ENCODE data around the gene KAT6B. TPM values are rescaled to one million over a fixed set of nuclear protein-coding genes. Genes with fewer than 3 reads are reported as not detected.

KAT6B gene
- total RNA-seq, 2 donors from 2014 or later, result 19.4 to 27.1 TPM

GRCh38 chr10:74934100-74934812 is 107.9 kb downstream of the KAT6B start:
- H3K27ac Mint-ChIP-seq, result no peak overlapping the region
- no peaks in the 10 kb centered on the region for H3K9me3 Mint-ChIP-seq
- H3K36me3 Mint-ChIP-seq, result no peaks in the 10 kb centered on the region
- ATAC-seq, result no peak
- DNase-seq (ENCODE audit: low spot score in 2 of 2), result no peak

- no peaks in the 10 kb centered on the region for H3K36me3 Mint-ChIP-seq
- ATAC-seq (no peak), DNase-seq (ENCODE audit: low spot score in 2 of 2) (no peak)
- H3K27ac Mint-ChIP-seq, result no peak overlapping the region
- H3K9me3 Mint-ChIP-seq, result no peaks in the 10 kb centered on the region
These were observed 110.3 kb downstream of the KAT6B start for GRCh38 chr10:74936577-74937265.

GRCh38 chr10:74937266-74937856 is 111.0 kb downstream of the KAT6B start:
- Mint-ChIP-seq H3K9me3 (no peaks in the 10 kb centered on the region), H3K27ac (no peak overlapping the region), H3K36me3 (no peaks in the 10 kb centered on the region)
- DNase-seq (ENCODE audit: low spot score in 2 of 2) (no peak), ATAC-seq (no peak)

GRCh38 chr10:74944205-74944604 is 117.8 kb downstream of the KAT6B start:
- peaks cover 0 to 7% of the 10 kb centered on the region in 2 donors for H3K9me3 Mint-ChIP-seq
- no peak for ATAC-seq
- no peak for DNase-seq (ENCODE audit: low spot score in 2 of 2)
- peaks cover 0 to 8% of the 10 kb centered on the region in 2 donors for H3K36me3 Mint-ChIP-seq
- H3K27ac Mint-ChIP-seq, result no peak overlapping the region

- H3K36me3 Mint-ChIP-seq, result peaks cover 0 to 8% of the 10 kb centered on the region in 2 donors
- peaks cover 0 to 7% of the 10 kb centered on the region in 2 donors for H3K9me3 Mint-ChIP-seq
- H3K27ac Mint-ChIP-seq, result no peak overlapping the region
- ATAC-seq, result no peak
- DNase-seq (ENCODE audit: low spot score in 2 of 2), result no peak
These were observed 121.5 kb downstream of the KAT6B start for GRCh38 chr10:74947781-74948401.

- ATAC-seq, result peak; percentile 48 to 57
- peaks cover 0 to under 1% of the 10 kb centered on the region in 2 donors for H3K9me3 Mint-ChIP-seq
- DNase-seq (ENCODE audit: low spot score in 2 of 2), result no peak
- no peak overlapping the region for H3K27ac Mint-ChIP-seq
- H3K36me3 Mint-ChIP-seq, result no peaks in the 10 kb centered on the region
These were observed 122.8 kb downstream of the KAT6B start for GRCh38 chr10:74949034-74949832.

GRCh38 chr10:74949843-74950765 is 123.7 kb downstream of the KAT6B start:
- ATAC-seq (no peak), DNase-seq (ENCODE audit: low spot score in 2 of 2) (no peak)
- H3K27ac Mint-ChIP-seq, result no peak overlapping the region
- H3K36me3 Mint-ChIP-seq, result no peaks in the 10 kb centered on the region
- H3K9me3 Mint-ChIP-seq, result no peaks in the 10 kb centered on the region

GRCh38 chr10:74953214-74953613 is 126.8 kb downstream of the KAT6B start:
- no peak overlapping the region for H3K27ac Mint-ChIP-seq
- H3K9me3 Mint-ChIP-seq, result no peaks in the 10 kb centered on the region

GRCh38 chr10:74955796-74956195 is 129.4 kb downstream of the KAT6B start:
- DNase-seq (ENCODE audit: low spot score in 2 of 2) (no peak), ATAC-seq (no peak)
- H3K27ac Mint-ChIP-seq, result no peak overlapping the region
- H3K9me3 Mint-ChIP-seq, result no peaks in the 10 kb centered on the region
- H3K36me3 Mint-ChIP-seq, result no peaks in the 10 kb centered on the region

More at GRCh38 chr10:74953214-74953613, 126.8 kb downstream of the KAT6B start:
- H3K36me3 Mint-ChIP-seq, result no peaks in the 10 kb centered on the region
- ATAC-seq (no peak), DNase-seq (ENCODE audit: low spot score in 2 of 2) (no peak)

- DNase-seq (ENCODE audit: low spot score in 2 of 2) (no peak), ATAC-seq (no peak)
- Mint-ChIP-seq H3K27ac (no peak overlapping the region), H3K9me3 (no peaks in the 10 kb centered on the region), H3K36me3 (no peaks in the 10 kb centered on the region)
These were observed 130.2 kb downstream of the KAT6B start for GRCh38 chr10:74956555-74957111.

GRCh38 chr10:74957285-74957961 is 131.0 kb downstream of the KAT6B start:
- DNase-seq (ENCODE audit: low spot score in 2 of 2), result no peak
- no peaks in the 10 kb centered on the region for H3K9me3 Mint-ChIP-seq
- H3K27ac Mint-ChIP-seq, result no peak overlapping the region
- no peak for ATAC-seq
- no peaks in the 10 kb centered on the region for H3K36me3 Mint-ChIP-seq

GRCh38 chr10:74958316-74958715 is 131.9 kb downstream of the KAT6B start:
- Mint-ChIP-seq H3K9me3 (no peaks in the 10 kb centered on the region), H3K36me3 (no peaks in the 10 kb centered on the region), H3K27ac (no peak overlapping the region)
- ATAC-seq (no peak), DNase-seq (ENCODE audit: low spot score in 2 of 2) (no peak)

GRCh38 chr10:74960670-74961069 is 134.3 kb downstream of the KAT6B start:
- H3K9me3 Mint-ChIP-seq, result peaks cover 0 to 10% of the 10 kb centered on the region in 2 donors
- ATAC-seq (no peak), DNase-seq (ENCODE audit: low spot score in 2 of 2) (no peak)
- peaks cover 5 to 10% of the 10 kb centered on the region in 2 donors for H3K36me3 Mint-ChIP-seq
- no peak overlapping the region for H3K27ac Mint-ChIP-seq

- H3K9me3 Mint-ChIP-seq, result peaks cover 4 to 18% of the 10 kb centered on the region in 2 donors
- H3K27ac Mint-ChIP-seq, result no peak overlapping the region
- ATAC-seq, result no peak
- no peak for DNase-seq (ENCODE audit: low spot score in 2 of 2)
- H3K36me3 Mint-ChIP-seq, result peaks cover 10 to 19% of the 10 kb centered on the region in 2 donors
These were observed 136.1 kb downstream of the KAT6B start for GRCh38 chr10:74962517-74962916.

- H3K9me3 Mint-ChIP-seq, result peaks cover 4 to 18% of the 10 kb centered on the region in 2 donors
- ATAC-seq (peak in 1 of 2 donors; percentile 68), DNase-seq (ENCODE audit: low spot score in 2 of 2) (no peak)
- peak overlapping the region; percentile 14 to 73 for H3K27ac Mint-ChIP-seq
- H3K36me3 Mint-ChIP-seq, result peaks cover 10 to 19% of the 10 kb centered on the region in 2 donors
These were observed 137.1 kb downstream of the KAT6B start for GRCh38 chr10:74963549-74963948.
